ENCODE measurements around the gene ATN1.

DNA sequence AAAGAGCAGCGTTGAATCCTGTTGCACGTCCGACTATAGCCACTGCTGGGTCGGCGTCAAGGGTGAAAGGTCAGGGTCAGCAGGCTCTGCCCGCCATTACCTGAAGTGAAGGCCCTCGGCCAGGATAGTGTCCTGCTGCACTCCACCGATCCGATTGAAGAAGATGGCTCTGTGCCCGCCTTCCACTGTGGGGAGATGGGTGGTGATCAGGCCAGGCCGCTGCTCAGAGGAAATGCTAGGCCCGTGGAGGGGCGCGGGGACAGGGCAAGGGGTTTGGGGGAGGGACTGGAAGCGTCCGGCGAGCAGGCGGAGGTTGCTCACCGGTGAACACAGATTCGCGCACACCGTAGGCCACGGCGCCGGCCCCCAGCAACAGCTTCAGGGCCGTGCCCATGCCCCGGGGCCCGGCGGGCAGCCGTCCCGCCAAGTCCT lies 42.4 kb downstream of the ATN1 start:
- TF ChIP-seq, protein P1, sequence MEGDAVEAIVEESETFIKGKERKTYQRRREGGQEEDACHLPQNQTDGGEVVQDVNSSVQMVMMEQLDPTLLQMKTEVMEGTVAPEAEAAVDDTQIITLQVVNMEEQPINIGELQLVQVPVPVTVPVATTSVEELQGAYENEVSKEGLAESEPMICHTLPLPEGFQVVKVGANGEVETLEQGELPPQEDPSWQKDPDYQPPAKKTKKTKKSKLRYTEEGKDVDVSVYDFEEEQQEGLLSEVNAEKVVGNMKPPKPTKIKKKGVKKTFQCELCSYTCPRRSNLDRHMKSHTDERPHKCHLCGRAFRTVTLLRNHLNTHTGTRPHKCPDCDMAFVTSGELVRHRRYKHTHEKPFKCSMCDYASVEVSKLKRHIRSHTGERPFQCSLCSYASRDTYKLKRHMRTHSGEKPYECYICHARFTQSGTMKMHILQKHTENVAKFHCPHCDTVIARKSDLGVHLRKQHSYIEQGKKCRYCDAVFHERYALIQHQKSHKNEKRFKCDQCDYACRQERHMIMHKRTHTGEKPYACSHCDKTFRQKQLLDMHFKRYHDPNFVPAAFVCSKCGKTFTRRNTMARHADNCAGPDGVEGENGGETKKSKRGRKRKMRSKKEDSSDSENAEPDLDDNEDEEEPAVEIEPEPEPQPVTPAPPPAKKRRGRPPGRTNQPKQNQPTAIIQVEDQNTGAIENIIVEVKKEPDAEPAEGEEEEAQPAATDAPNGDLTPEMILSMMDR (IDR thresholded peaks at IDR 0.05 in 8 of 11, conservative IDR thresholded peaks at IDR 0.05 in 3 of 11), result no peak
- TF ChIP-seq POLR2A (IDR thresholded peaks at IDR 0.05), result no peak

All from spleen (tissue), 7 donors.